IPS-NIHi7 (cell line): Measurements from ENCODE around the gene SLC22A6.

Experiments
- DNase-seq: peaks from one replicate; pipeline ENCODE4 v3.0.0; 2012; ENCODE audit warnings: mixed read lengths; ENCODE audit errors: extremely low spot score

Gene SLC22A6

DNA sequence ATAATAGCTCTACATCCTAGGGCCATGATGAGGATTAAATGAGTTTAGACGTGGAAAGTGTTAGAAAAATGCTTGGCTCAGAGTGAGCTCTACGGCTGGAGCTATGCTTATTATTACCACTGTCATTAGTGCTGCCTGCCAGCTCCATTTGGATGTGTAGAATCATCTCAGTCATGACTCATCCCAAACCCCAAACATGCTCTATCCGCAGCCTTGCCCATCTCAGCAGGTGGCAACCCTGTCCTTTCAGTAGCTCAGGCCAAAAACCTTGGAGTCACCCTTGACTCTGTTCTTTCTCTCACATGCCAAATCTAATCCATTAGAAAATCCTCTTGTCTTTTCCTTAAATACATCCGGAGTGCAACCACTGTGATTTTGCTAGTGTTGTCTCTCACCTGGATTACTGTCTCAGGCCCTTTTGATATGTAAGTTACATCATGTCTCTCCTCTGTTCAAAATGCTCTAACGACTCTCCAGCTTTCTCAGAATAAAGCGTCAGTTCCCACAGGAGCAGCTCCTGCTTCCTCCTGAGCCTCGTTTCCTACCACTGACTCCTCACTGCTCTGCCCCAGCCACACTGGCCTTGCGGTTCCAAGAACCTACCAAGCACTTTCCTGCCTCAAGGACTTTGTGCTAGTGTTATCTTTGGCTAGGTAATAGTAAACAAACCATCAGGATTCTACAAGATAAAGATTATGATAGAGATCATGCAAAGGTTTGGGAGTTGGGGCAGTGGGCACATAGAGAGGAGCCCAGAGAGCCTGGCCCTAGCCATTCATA is 53.1 kb downstream of the SLC22A6 start:
- DNase-seq: no peak

DNA sequence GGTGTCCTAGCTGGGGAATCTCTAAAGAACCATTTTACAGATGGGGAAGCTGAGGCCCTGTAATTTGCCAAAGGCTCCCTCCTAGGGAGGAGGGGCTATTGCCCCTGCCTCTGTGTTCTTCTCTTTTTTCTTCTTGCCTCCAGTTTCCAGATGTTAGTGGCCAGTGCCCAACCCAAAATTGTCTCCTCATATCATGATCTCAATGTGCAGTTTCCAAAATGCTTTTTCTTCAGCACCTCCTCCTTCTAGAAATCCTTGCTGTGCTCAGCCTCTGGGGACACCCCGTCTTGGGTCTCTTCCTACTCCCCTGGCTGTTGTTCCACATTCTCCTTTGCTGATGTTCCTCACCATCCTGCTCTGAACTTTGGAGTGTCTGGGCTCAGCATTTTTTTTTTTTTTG is 54.1 kb downstream of the SLC22A6 start:
- DNase-seq: no peak

DNA sequence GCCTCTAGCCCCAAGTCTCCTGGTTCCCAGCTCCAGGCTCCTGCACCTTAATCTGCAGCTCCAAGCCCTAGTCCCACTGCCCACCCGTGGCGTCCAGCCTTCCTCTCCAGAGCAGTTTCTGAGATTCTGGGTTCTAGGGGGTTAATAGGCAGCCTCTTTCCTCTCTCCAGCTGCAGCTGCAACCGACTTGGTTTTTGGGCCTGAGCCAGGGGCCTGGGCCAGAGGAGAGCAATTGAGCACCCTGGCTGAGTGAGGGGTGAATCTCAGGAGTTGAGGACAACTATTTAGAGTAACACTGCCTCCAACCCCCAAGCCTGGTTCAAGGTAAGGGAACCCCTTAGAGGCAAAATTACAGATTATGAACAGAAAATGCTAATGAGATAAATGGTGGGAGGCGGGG is 54.6 kb downstream of the SLC22A6 start:
- no peak for DNase-seq

DNA sequence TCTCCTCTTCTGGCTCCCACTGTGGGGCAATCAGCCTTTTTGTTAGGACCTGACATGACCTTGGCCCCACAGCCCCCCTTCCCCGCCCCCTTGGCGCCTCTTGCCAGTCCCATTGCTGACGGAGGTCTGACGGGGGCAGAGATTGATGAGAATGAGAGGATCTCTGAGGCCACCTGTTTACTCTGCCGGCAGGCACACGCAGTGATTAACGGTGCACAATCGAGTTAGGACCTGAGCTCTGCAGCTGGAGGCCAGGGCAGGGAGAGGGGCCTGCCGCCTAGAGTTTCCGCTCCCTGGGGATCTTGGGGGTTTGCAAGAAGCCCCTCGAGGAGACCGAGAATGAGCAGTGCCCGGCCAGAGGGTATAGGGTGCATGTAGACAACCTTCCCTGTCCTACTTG is 56.8 kb downstream of the SLC22A6 start:
- no peak for DNase-seq

DNA sequence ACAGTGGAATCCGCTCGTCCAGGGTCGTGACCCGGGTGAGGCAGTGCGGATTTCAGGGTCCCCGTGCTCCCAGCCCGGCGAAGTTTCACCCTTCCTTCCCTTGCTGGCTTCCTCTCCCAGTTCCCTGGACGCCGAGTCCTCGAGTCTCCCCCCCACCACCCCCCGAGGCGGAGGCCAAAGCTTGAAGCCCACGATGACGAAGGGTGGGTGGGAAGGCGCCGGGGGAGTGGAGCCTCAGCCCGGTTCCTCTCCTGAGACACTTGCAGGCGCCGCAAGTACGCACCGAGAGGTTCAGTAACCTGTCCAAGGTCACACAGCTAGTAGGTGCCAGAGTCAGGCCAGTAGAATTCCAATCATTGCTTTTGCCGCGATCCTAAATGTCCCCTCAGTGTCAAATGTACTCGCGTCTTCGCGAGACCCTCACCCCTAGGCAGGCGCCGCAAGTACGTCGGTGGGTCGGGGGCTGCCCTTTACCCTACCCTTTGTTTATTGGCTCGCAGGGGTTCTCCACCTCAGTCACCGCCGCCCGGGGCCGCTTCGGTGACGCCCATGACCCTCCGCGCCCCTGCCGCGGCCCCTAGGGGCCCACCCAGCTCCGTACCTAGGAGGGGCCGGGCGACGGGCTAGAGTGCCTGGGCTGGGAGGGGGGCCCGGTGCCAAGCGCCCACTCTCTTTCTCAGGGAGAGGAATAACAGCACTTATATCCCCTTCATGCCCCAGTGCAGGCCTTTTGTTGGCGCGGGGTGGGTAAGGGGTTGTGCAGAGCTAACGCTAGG is 57.9 kb downstream of the SLC22A6 start:
- DNase-seq: no peak
